ENCODE data around the gene P4HA3.
A peak's percentile ranks its signal among the peaks of the same experiment; 100 is the strongest.

The P4HA3 gene

DNA sequence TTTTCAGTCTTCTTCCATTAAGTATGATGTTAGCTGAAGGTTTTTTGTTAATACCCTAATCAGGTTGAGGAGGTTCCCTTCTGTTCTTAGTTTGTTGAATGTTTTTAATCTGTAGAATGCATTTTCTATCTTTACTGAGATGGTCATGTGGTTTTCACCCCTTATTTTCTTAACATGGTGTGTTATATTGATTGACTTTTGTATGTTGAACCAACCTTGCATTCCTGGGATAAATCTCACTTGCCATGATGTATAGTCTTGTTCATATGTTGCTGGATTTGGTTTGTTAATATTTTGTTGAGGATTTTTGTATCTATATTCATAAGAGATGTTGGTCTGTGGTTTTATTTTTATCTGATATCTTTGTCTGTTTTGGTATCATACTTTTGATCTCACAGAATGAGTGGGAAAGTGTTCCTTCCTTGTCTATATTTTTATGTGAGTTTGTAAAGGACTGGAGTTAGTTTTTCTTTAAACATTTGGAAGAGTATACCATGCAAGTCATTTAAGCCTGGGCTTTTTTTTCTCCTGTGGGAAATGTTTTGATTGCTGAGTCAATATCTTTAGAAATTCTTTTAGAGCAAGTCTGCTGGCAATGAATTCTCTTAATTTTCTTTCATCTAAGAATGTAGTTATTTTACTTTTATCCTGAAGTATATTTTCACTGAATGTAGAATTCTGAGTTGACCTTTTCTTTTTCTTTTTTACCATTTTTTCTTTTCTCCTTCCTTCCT lies 5.5 kb upstream of the P4HA3 start:
- DNase-seq (ENCODE audit: low read depth): no peak

DNA sequence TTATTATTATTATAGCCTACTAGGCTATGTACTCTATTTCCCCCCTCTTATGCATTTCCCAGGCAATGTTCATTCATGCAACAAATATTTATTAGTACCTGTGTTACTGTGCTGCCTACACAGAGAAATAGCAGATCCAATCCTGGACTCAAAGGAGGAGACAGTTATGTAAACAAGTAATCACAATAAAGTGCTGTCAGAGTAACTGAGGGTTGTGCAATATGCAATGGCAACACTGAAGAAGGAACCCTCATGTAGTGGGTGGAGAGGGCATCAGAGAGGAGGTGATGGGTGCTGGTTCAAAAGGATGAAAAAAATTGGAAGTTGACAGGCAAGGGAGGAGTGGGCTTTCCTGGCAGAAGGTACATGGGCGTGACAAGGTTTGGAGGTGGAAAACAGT lies 886 bp upstream of the P4HA3 start:
- no peak for DNase-seq (ENCODE audit: low read depth)

DNA sequence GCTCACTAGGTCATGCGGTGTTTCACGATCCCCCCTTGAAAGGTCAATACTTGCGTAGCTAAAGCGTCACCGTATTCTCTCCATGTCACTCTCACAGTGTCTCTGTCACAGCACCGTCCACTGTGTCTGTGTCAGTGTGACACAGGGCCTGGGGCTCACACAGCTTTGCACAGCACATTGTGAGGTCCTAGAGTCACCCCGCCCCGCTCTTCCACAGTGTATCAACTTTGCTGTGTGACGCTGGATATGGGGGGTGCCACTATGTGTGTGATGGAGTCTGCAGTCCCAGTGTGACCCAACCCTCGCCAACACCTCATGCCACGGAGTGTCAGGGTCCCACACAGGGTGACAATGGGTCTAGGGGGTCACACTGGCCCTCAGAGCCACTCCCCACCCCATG lies 583 bp downstream of the P4HA3 start:
- no peak for DNase-seq (ENCODE audit: low read depth)

DNA sequence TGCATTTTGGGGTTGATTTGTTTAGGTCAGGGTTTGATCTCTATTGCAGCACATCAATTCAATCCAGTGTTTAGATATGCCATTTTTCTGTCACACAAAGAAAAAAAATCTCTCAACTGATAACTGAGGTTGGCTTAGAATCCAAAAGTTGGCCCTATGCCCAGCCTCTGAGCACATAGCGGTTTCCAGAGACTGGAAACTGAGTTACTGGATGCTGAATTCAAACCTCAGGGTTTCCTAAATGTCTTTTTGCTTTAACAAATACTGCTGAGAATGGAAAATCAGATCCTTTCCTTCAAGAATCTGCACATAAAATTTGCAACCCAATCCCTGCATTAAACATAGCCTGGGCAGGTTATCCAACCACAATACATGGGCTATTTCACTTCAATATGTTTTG lies 4.0 kb downstream of the P4HA3 start:
- DNase-seq (ENCODE audit: low read depth): no peak

DNA sequence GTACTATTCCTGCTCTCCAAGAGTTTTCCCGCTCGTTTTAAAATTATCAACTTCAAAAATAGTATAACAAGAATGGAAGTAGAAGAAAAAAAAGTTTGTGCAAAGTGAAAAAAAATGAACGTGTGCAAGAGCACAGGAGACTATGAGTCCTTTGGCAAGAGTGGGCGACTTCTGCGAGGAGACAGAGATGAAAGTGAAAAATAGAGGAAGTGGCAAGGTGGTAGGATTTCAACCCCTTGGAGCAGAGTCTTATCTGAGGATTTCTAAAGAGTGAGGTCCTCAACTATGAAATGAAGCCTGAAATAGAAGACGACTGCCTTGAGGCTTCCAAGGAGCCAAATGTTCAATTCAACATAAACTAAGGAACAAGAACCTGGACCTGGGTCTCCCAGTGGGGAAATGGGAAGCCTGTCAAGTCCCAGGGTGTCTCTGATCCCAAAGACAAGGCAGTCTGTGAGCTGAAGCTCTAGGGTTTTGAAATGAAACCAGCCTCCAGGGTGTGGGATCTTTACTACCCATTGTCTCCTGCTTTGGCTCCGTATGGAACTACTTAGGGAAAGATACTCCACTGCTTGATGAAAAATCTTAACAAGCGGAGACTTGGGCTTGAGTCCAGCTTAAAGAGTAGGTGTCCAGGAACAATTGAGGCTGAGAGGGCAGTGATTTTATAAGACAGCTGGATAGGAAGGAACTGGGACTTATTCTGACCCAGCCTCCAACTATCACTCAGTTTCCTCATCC lies 4.8 kb downstream of the P4HA3 start:
- DNase-seq (ENCODE audit: low read depth): no peak

DNA sequence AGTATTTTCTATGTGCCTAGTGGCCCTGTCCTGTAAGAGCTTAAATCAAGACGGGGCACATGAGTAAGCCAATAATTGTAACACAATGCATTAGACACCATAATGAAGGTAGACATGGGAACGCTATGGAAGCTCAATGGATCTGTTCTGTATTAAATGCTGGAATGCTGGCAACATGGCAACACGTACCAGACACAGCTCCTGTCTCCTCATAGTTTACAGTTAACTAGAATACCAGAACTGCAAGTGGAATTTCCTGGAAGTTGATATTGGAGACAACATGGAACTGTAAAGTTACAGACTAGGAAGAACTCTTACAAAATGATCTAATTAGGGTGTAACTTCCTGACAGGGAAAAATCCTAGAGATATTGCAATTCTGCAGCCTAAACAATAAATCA lies 12.4 kb downstream of the P4HA3 start:
- no peak for DNase-seq (ENCODE audit: low read depth)

DNA sequence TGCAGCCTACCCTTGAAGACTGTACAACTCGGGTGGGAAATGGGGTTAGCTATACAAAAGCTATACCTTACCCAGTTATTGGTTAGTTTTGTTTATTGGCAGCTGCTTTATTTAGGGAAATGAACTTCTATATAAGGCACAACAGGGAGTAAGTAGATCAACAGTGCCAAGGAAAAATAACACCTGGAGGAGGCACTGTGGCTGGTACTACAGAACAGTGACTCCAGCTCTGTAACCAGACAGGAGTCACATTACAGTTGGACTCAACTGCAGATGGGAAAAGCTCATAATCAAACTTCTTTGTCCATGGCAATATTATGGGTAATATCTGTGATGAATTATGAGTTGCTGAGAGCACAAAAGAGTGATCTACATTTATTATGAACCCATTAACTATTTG lies 14.0 kb downstream of the P4HA3 start:
- DNase-seq (ENCODE audit: low read depth): no peak

DNA sequence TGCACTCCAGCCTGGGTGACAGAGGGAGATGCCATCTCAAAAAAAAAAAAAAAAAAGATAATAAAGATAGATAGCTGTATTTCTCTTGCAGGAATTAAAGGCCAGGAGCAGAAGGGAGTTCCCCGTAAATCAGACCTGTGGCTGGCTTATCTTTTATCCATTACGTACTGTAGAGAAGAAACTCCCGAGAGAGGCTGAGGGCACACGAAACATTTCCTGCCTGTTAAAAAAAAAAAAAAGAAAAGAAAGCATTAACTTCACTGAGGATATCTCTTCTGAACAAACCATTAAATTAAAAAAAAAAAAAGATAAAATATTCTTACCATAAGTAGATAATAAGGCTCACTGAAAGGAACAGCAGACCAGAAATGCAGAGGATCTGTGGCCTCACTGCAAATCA lies 22.5 kb downstream of the P4HA3 start:
- no peak for DNase-seq (ENCODE audit: low read depth)

DNA sequence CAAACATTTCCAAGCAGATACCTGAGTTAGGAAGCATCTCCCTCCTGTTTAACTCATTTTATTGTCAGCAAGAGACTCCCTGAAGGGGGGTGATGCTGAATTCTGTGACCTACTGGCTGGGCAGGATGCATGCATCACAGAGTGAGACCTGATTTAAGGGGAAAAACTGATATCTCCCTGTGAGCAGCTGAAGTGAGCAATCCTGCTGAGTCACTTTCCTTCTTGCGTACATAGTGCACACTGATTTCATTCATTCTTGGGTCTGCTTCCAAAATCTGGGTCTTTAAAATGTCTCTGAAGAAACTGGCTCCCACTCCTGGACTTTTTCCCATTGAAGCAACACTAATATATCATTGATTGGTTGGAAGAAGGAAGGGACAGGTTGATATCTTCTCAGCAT lies 23.3 kb downstream of the P4HA3 start:
- peak; percentile 90 for DNase-seq (ENCODE audit: low read depth)

DNA sequence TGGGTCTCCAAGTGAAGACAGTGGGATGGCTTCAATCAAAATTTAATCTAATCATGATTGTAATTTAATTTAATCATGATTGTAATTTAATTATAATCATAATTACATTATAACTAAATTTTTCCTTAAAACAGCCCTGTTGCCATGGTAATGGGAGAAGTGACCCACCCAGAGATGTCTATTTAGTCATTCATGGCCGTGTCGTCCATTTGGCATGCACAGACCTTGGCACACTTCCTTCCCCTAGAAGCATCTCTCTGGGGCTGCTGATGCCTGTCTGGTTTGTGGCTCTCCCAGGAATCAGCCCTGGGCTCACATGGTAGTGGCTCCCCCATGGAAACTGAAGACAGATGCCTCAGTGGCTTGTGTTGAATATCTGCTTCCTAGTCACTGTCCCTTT lies 27.0 kb downstream of the P4HA3 start:
- DNase-seq (ENCODE audit: low read depth): no peak

DNA sequence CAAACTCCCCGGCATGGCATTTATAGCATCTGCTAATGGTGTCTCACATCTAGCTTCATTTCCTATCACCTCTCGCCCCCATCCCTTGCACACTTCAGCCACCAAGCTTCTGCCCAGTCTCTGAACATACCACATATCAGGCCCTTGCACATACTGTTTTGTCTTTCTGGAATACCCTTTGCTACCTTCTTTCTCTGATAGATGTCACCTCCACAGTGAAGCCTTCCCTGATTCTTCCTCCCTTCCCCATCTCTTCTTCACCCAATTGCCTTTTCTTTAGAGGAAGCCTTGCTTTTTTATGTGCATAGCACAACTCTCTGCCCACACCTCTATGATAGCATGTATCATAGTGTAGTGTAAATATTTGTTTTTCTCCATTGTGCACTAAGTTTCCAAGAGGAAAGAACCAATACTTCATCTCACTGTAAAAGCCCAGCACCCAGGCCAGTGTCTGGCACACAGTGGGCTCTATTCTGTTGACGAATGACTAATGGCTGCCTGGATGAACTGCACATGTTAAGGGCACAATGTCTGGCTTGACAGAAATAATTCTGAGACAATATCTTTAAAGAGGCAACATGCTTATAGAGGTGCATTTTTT lies 27.8 kb downstream of the P4HA3 start:
- no peak for DNase-seq (ENCODE audit: low read depth)

DNA sequence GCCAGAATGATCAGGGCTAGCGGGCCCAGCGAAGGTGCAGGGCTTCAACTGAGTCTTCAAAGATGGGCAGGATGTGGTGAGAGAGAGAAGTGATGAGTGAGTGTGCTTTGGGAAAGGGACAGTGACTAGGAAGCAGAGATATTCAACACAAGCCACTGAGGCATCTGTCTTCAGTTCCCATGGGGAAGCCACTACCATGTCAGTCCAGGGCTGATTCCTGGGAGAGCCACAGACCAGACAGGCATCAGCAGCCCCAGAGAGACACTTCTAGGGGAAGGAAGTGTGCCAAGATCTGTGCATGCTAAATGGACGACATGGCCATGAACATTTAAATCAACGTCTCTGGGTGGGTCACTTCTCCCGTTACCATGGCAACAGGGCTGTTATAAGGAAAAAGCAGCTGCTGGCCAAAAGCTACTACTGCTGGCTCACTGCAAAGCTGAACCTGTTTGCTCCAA lies 28.5 kb downstream of the P4HA3 start:
- no peak for DNase-seq (ENCODE audit: low read depth)

DNA sequence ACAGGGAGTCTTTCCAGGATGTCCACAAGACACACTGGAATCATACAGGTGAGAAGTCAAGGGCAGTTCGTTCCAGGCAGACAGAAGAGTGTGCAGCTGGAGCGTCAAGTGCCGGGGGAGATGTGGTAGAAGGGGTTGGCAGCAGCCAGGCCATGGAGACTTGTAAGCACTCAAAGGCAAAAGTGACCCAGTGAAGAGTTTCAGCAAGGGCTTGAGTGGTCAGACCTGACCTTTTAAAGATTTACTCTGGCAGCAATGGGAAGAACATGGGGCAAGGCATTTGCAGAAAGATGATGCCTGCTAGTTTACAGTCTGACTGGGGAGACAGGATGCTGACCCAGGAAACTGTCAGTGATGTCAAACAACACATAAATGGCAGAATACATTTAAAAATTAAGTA lies 29.0 kb downstream of the P4HA3 start:
- no peak for DNase-seq (ENCODE audit: low read depth)

DNA sequence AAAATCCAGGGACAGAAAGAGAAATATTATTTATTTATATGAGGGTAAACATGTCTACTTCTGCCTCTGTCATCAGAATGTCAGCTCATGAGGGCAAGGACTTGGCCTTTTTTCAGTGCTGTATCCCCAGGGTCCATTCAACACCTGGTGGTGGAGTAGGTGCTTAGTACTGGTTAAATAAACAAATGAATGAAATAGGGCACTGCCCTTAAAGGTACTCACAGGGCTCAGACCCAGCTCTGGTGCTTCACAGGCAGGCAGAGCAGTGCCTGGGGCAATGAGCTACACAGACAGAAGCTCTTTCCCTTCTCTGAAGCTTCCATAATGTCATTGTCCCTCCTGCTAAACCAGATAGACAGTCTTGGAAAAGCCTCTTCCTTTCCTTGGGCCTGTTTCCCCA lies 30.9 kb downstream of the P4HA3 start:
- DNase-seq (ENCODE audit: low read depth): no peak

DNA sequence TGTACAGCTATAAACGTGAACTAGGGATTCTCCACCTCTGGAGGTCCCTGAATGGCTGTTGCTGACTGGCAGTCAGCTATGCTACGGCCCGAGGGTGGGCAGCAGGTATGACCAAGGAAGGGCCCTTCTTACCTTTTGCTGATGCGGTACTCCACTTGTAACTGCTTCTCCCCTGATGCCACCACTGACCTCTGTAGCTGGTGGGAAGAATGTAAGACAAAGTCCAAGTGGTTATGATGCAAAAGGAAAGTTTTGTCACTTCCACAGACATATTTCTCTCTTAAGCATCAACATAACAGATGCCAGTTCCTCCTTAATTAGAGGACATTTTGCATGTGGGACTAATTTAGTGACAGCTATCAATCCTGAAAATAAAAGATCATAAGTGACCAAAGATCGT lies 32.2 kb downstream of the P4HA3 start:
- DNase-seq (ENCODE audit: low read depth): peak; percentile 14

DNA sequence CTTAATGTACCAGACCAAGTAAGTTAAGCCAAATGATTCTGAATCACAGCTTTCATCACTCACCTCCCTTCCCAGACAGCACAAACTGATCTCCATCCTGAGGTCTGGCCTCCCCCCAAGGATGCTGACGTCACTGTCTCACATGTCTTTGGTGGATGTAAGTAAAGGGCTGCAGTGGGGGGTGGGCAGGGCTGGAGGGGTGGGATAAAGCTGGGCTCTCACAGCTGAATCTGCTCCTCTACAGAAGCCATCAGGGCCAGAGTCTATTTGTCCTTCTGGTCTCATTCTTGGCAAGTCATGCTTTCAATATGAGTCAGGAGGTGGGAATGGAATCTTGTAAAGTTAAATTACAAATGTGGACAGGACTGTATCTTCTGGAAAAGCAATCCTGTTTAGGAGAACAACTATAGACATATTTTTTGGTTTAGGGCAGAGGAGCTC lies 32.7 kb downstream of the P4HA3 start:
- peak; percentile 95 for DNase-seq (ENCODE audit: low read depth)

DNA sequence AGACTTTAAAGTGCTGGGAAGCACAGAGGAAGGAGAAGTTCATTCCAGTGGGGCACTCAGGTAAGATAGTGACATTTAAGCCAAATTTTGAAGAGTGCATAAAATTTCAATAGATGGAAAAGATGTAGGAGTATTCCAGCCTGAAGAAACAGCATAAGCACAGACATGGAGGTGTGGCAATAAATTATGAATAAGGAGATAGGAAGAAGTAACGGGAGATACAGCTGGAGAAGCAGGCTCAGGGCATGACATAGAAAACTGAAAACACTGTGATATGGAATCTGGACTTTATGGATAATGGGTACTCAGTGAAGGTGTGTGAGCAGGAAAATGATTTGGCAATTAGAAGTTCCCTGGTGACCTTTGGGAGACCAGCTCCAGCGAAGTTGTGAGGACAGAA lies 33.3 kb downstream of the P4HA3 start:
- DNase-seq (ENCODE audit: low read depth): no peak

DNA sequence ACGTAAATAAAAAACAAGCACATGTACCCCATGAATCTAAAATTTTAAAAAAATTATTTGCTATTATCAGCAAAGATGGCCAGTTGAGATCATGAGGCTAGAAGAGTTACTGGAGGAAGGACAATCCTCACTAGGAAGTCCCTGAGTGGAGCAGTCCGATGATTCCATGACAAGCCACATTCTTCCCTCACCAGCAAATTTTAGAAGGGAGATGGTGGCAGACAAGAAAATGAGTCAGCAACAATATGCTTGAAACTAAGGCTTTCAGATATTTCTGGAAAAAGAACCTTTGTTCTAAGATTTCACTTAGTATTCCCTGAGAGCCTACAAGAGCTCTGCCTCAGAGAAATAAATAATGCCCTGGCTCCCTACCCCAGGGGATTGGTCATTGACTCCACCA lies 34.9 kb downstream of the P4HA3 start:
- DNase-seq (ENCODE audit: low read depth): peak; percentile 36

DNA sequence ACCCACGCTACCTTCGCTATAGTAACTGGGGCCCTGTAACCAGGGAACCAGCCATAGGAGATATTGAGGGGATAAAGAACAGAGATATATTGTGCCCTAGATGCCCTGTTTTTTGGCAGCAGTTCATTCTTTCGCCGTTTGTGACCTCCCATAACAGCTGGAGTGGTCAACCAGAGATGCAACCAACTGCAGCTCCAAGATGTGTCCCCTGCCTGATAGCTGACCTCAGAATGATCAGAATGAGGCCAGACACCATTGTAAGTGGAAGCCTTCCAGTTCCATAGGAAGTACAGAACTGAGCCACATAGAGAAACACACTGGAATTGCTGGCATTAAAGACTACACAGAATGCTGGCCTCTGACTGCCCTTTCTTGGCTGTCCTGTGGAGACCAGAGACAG lies 39.2 kb downstream of the P4HA3 start:
- DNase-seq (ENCODE audit: low read depth): no peak

DNA sequence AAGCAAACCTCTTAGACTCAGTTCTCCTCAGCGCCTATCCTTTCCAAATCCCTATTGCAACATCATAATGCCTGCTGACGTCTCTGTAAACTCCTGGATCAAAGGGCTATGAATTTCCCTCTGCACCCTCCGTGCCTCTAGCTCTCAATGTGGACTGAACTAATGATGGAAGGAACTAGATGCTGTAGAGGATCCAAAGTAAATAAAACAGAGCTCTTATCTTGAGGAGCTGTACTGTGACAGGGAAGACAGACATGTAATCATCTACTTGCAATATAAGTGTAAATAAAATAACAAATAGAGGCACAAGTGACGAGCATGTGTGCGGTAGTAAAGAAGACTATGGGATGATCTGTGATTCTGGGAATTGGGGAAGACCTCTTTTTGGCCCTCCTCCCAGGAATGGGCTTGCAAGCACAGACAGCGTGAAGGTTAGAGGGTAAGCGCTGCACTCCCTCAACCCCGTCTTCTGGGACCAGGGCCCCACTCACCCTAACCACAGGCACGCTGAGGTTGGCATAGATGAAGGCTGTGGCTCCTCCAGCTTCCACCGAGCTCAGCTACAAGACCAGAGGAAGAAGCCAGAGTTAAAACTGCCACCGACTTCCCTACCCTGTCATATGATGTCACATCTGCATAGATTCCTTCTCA lies 42.2 kb downstream of the P4HA3 start:
- DNase-seq (ENCODE audit: low read depth): no peak

DNA sequence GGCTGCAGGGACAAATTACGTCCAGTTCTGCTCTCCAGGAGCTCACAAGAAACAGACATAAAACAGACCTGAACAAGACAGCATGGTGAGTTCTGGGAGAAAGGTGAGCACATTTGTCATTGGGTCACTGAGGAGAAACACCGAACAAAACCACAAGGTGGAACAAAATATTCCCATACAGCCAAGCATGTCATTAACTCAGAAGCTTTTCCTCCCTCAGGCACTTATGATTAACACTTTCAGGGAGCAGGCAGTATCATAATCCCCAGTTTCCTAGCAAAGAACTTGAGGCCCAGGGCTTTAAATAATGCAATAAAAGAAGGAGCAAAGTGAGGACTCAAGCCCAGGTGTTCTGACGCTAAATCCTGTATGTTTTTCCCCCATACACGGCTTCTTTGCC lies 43.0 kb downstream of the P4HA3 start:
- DNase-seq (ENCODE audit: low read depth): no peak

DNA sequence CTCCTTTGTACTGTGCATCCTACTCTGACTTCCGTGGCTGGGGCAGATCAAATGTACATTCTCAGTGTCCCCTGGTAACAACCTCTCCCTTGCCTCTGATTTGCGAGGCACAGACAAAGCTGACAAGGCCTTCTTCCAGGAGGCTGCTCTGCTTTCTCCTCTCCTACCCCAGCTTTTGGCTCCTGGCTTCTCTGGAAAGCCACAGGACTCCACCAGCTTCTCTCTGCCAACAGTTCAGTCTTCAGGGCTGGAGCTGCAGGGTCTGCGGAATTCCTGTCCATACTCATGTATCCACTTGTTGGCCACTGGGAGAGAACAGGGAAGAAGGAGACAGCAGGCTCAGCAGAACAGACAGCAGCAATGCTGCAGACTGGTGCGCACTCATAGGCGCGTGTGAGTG lies 44.4 kb downstream of the P4HA3 start:
- no peak for DNase-seq (ENCODE audit: low read depth)

DNA sequence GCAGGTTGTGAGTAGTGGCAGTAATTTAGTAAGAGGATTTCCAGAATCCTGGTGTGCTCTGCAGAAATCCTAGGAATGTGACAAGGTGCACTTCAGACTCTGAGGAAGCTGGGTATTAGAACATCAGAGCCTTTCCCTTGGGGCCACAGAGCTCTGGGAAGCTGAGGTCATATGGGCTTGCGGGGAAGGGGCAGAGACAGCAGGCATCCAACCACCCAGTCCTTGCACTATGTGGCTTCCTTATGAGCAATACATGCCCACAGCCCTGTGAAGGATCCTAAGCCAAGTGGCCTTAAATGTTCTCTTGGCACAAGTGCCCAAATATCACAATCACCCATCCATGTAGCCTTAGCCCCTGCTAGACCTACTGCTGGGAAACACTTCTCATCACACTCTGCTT lies 46.2 kb downstream of the P4HA3 start:
- no peak for DNase-seq (ENCODE audit: low read depth)
